SU-DHL-6 (cell line): ENCODE data around the gene GRM7.

Experiments
- H2AFZ ChIP-seq: fragments of 200-600 bp; sonication (generic); 2 replicates; pipeline ENCODE4 v1.6.1; 2014; ENCODE audit warnings: low read depth, mild to moderate bottlenecking, moderate library complexity, mixed read lengths, antibody characterized with exemption, low read length; ENCODE audit not compliant: severe bottlenecking
- H3F3A ChIP-seq: fragments of 200-600 bp; shearing (Covaris generic); 2 replicates; pipeline ENCODE4 v1.6.0; 2016; ENCODE audit warnings: antibody characterized with exemption, mild to moderate bottlenecking; ENCODE audit not compliant: insufficient read depth
- H3K27ac ChIP-seq: fragments of 200-600 bp; sonication (generic); 2 replicates; pipeline ENCODE4 v1.5.1; 2016; ENCODE audit warnings: low read depth, mild to moderate bottlenecking, low read length, moderate library complexity, mixed read lengths
- H3K27me3 ChIP-seq: fragments of 200-600 bp; sonication (generic), shearing (Covaris generic); 2 replicates; pipeline ENCODE4 v1.6.0; 2014; ENCODE audit warnings: mild to moderate bottlenecking, low read length
- H3K36me3 ChIP-seq: fragments of 200-600 bp; sonication (generic); 2 replicates; pipeline ENCODE4 v1.6.1; 2014; ENCODE audit warnings: mild to moderate bottlenecking, low read length, mixed read lengths
- H3K4me2 ChIP-seq: fragments of 300-600, 200-600 bp; shearing (Covaris generic), sonication (generic); 2 replicates; pipeline ENCODE4 v1.6.0; 2014; ENCODE audit warnings: low read length, low read depth, mild to moderate bottlenecking; ENCODE audit not compliant: poor library complexity, severe bottlenecking
- H3K4me3 ChIP-seq: fragments of 200-600 bp; sonication (generic); 2 replicates; pipeline ENCODE4 v1.5.1; 2014; ENCODE audit warnings: antibody characterized with exemption, low read length, mild to moderate bottlenecking, mixed read lengths; ENCODE audit not compliant: insufficient read depth, poor library complexity, severe bottlenecking
- H3K79me2 ChIP-seq: fragments of 200-600 bp; sonication (generic); 2 replicates; pipeline ENCODE4 v1.6.1; 2014; ENCODE audit warnings: mild to moderate bottlenecking, low read length, moderate library complexity; ENCODE audit not compliant: insufficient read depth
- H3K9ac ChIP-seq: fragments of 200-600 bp; sonication (generic); 2 replicates; pipeline ENCODE4 v1.7.0; 2014; ENCODE audit warnings: mild to moderate bottlenecking, low read length
- H3K9me2 ChIP-seq: fragments of 200-600 bp; sonication (generic); replicated peaks from 2 replicates; pipeline ENCODE4 v1.6.1; 2014; ENCODE audit warnings: low read length; ENCODE audit not compliant: insufficient read depth
- H3K9me3 ChIP-seq: fragments of 200-600 bp; sonication (generic); 2 replicates; pipeline ENCODE4 v1.6.1; 2014; ENCODE audit warnings: low read length, mixed read lengths; ENCODE audit not compliant: insufficient read depth
- H4K20me1 ChIP-seq: fragments of 200-600 bp; sonication (generic); 2 replicates; pipeline ENCODE4 v1.6.1; 2014; ENCODE audit warnings: low read depth, mild to moderate bottlenecking, antibody characterized with exemption, low read length, moderate library complexity, mixed read lengths
- EZH2phosphoT487 ChIP-seq: fragments of 200-600 bp; sonication (generic), shearing (Covaris generic); conservative IDR thresholded peaks from 2 replicates; pipeline ENCODE4 v1.6.1; 2018; ENCODE audit warnings: mild to moderate bottlenecking, antibody characterized with exemption, low read length, moderate library complexity, mixed read lengths
- TF ChIP-seq, protein P1 (sequence below): fragments of 200-600 bp; sonication (generic); IDR thresholded peaks from one replicate; pipeline ENCODE4 v1.5.1; 2017; ENCODE audit warnings: antibody characterized with exemption, mild to moderate bottlenecking, low read length, moderate library complexity; ENCODE audit not compliant: insufficient read depth, poor library complexity, severe bottlenecking

Gene GRM7

DNA sequence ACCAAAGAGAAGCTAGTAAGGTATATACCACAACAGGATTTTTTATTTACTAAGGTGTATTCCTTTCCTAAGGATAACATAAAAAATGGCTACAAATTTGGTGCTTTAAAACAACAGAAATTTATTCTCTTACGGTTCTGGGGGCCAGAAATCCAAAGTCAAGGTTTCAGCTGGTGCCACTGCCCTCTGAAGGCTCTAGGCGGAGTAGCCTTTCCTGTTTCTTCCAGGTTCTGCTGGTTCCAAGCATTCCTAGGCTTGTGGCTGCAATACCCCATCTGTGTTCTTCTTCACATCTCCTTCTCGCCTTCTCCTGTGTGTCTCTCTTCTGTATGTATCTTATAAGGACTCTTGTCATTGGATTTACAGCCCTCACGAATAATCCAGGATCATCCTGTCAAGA, 549.9 kb downstream of the GRM7 start:
- no peak overlapping the region for H3K9ac ChIP-seq
- TF ChIP-seq, protein P1, sequence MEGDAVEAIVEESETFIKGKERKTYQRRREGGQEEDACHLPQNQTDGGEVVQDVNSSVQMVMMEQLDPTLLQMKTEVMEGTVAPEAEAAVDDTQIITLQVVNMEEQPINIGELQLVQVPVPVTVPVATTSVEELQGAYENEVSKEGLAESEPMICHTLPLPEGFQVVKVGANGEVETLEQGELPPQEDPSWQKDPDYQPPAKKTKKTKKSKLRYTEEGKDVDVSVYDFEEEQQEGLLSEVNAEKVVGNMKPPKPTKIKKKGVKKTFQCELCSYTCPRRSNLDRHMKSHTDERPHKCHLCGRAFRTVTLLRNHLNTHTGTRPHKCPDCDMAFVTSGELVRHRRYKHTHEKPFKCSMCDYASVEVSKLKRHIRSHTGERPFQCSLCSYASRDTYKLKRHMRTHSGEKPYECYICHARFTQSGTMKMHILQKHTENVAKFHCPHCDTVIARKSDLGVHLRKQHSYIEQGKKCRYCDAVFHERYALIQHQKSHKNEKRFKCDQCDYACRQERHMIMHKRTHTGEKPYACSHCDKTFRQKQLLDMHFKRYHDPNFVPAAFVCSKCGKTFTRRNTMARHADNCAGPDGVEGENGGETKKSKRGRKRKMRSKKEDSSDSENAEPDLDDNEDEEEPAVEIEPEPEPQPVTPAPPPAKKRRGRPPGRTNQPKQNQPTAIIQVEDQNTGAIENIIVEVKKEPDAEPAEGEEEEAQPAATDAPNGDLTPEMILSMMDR, result no peak
- no peak for TF ChIP-seq EZH2phosphoT487
- no peak overlapping the region for H3K4me3 ChIP-seq
- H3K9me3 ChIP-seq, result no peaks in the 10 kb centered on the region
- H3K4me2 ChIP-seq, result no peak overlapping the region
- H3K36me3 ChIP-seq, result no peaks in the 10 kb centered on the region
- no peaks in the 10 kb centered on the region for H3K79me2 ChIP-seq
- H3K27ac ChIP-seq, result no peak overlapping the region
- H2AFZ ChIP-seq, result no peak overlapping the region
- no peaks in the 10 kb centered on the region for H3F3A ChIP-seq
- H3K27me3 ChIP-seq, result no peaks in the 10 kb centered on the region
- no peaks in the 10 kb centered on the region; the same call in 1 of the 2 replicates for H3K9me2 ChIP-seq
- no peaks in the 10 kb centered on the region for H4K20me1 ChIP-seq

DNA sequence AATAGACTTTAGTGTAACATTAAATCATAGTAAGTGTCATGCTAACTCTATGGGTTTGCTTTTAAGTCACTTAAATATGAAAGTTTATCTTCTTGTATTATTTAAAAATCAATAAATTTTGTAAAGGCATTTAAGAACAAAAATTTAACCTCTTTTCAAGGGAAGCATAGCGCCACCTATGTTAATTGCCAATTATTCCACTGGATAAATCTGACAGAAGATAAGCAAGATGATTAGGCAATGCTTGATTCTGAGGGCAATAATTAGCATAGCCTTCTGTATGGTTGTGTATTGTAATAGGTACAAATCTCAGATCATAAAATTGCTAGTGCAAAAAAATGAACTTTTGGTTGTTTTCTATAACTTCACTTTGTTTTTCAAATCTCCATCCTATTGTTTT, 560.1 kb downstream of the GRM7 start:
- no peak overlapping the region for H2AFZ ChIP-seq
- no peaks in the 10 kb centered on the region for H3K36me3 ChIP-seq
- no peaks in the 10 kb centered on the region for H3K9me3 ChIP-seq
- no peak overlapping the region for H3K4me3 ChIP-seq
- H4K20me1 ChIP-seq, result no peaks in the 10 kb centered on the region
- no peaks in the 10 kb centered on the region for H3K9me2 ChIP-seq
- no peak overlapping the region for H3K9ac ChIP-seq
- no peak overlapping the region for H3K4me2 ChIP-seq
- no peaks in the 10 kb centered on the region for H3F3A ChIP-seq
- H3K27me3 ChIP-seq, result no peaks in the 10 kb centered on the region
- no peak overlapping the region for H3K27ac ChIP-seq
- H3K79me2 ChIP-seq, result no peaks in the 10 kb centered on the region
- TF ChIP-seq, protein P1, result no peak
- no peak for TF ChIP-seq EZH2phosphoT487

DNA sequence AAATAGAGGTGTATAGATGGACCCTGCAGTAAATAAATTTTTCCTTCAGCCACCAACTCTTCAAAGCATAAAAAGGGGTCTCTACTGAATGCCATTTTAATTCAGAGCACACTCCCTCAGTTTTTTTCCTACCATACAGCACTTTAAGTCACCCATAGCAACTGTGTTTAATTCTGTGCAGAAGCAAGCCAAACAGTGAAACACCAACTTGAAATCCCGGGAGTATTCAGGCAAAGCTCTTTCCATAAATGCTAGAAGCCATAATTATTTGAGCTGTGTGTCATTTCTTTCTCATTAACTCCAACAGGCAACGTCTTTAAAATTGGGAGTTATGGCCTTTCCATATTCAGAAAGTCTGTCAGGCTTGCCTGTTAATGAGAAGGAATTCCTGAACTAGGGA, 562.1 kb downstream of the GRM7 start:
- Histone ChIP-seq H3K27ac (no peak overlapping the region), H3K79me2 (no peaks in the 10 kb centered on the region), H3K9me2 (no peaks in the 10 kb centered on the region), H3K9me3 (no peaks in the 10 kb centered on the region), H3K4me3 (no peak overlapping the region), H3K36me3 (no peaks in the 10 kb centered on the region), H4K20me1 (no peaks in the 10 kb centered on the region), H3K4me2 (no peak overlapping the region), H3F3A (no peaks in the 10 kb centered on the region), H3K9ac (no peak overlapping the region), H2AFZ (no peak overlapping the region), H3K27me3 (no peaks in the 10 kb centered on the region)
- TF ChIP-seq EZH2phosphoT487, result no peak
- TF ChIP-seq, protein P1, result no peak
